ENCODE measurements around the gene CTXN1.

The CTXN1 gene

DNA sequence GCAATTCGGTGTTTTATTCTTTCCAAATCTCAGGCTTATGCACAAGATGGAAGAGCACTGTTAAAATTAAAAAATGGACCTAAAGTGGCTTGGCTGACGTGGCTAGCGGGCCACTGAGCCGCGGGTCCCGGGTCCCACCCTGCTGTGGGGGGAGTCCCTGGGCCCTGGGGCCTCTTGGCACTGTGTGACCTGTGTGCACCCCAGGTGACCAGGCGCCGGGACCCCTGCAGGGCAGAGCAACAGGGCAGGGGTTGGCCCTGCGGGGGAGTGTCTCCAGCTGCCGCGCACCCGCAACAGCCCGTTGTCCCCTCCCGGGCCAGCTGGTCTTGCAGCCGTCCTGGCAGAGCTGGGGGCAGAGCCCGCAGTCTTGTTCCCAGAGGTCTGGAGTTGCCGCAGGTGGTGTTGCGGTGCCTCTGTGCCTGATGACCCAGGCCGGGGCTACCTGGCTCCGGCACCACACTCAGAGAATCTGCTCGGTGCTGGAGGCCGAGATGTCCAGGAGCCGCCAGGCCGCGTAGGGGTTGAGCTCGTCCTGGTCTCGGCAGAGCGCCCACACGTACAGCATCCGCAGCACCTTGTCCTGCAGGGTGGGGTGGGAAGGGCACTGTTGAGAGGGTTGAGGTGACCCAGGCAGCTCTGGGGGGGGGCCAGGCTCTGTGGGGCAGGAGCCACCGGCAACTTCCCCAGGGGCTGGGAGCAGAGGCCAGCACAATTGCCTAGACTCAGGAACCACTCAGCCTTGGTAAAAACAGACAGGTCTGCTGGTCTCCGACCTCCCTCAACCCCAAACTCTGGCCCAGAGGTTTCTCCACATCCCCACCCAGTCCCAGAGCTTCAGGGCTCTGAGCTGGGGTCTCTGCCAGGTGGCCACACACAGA, 1.0 kb upstream of the CTXN1 start:
- DNase-seq = no peak

DNA sequence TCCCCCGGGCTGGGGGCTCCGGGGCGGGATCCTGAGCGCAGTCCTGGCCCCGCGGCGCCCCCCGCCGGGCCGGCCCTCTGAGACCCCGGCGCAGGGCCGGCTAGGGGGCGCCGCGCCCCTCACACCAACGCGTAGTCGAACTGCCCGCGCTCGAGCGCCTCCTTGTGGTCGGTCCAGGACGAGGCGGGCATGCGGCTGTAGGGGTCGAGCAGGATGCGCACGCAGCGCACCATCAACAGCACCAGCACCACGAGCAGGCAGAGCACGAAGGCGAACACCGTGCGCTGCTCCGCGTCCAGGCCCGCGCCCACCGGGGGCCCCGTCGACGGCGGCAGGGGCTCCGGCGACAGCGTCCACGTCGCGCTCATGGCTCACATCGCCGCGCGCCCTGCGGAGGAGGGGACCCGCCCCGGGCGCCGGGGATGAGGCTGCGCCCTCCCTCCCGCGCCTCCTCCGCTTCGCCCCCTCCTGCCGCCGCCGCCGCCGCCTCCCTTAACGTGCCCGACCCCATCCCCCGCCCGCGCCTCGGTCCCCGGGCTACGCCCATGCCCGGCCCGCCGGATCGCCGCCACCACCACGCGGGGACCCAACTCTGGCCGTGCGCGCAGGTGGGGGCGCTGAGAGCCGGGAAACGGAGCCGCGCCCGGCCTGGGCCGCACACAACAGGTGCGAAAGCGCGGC, 624 bp downstream of the CTXN1 start:
- DNase-seq = peak in 26 of 51 donors; percentile 6 to 70 (median 38)

DNA sequence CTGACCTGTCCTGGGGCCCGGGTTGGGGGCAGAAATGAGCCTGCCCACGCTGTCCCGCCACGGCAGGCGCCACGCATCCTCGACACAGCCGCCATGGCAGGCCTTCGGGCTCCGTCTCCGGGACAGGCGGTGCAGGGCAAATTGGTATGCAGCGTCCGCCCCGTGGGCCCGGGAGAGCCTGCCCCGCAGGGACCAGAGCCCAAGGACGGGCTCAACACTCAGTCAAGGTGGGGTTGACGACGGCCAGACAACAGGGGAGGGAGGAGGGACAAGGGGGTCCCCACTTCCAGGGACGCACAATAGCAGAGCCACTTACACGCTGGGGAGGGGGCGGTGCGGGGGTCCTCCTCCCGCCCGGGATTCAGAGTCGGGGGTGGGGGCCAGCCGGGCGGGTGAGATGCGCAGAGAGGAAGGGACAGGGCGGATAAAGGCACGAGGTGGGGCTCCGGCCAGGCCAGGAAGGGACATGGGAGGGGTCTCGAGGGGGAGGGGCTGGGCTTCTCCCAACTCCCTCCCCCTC, 1.2 kb downstream of the CTXN1 start:
- no peak for DNase-seq

DNA sequence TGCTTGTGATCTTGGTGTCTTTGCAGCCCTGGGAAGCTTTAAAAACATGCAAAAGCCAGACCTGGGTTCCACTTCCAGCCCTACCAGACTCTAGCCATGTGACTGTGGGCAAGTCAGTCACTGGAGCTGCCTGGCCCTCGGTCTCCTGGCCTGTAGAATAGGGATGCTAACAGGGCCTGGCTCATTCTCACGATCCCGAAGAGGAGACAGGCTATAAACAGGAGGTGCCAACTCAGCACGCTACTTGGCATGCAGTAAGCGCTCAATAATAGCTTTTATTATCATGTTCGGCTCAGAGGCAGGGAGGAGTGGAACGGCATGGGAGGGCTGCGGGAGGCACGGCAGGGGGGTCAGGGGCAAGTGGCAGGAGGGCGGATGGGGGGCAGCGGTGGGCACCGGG, 1.7 kb downstream of the CTXN1 start:
- DNase-seq = no peak

DNA sequence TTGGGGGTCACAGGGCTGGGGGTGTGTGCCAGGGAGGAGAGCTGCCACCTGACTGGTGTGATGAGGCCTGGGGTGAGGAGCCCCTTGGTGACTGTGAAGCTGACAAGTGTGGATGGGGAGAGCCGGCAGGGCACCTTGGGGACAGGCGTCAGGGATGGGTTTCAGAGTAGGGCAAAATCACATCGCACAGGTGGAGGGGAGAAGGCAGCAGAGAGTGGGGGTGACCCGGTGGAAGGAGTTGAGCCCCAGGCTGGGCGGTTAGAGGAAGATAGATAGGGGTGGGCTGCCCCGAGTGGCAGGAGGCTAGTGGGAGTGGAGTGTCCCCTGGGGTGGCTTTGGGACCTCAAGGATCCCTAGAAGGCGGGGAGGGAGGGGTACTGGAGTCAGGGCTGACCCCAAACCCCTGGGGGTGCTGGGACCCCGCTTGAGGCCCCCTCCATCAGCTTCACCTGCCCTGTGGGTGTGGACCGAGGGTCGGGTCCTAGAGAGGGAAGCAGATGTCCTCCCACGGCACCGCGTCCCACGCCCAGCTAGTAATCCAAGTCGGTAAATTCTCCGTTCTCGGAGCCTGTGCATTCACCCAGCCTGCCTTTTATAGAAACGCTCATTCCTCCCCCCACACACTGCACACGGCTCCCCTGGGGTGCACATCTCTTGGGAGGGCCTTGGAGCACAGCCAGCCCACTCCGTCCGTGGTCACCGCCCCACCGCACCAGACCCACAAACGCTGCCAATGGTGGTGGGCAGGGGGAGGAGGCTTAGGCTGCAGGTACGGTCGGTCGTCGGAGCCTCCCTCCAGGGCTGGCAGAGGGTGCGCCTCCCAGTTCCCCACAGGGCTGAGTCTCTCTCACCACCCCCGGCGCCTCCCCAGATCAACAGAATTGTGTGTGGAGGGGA, 2.4 kb downstream of the CTXN1 start:
- DNase-seq = peak in 3 of 51 donors; percentile 21 to 68 (median 55)

DNA sequence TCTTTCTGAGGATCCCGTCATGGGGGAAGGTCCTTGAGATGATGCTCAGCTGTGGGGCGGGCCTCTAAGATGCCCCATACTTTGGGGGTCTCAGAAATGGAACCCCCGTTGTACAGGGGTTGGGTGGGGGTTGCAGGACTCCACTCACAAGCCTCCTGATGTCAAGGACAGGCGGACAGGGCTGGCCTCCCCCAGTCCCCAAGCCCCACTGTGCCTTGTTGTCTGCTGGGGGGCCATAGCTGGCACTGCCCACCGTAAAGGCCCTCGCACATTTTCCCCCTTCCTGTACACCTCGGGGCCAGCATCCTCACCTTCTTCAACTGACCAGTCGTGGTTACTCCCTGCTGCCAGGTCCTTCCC, 3.1 kb downstream of the CTXN1 start:
- no peak for DNase-seq

DNA sequence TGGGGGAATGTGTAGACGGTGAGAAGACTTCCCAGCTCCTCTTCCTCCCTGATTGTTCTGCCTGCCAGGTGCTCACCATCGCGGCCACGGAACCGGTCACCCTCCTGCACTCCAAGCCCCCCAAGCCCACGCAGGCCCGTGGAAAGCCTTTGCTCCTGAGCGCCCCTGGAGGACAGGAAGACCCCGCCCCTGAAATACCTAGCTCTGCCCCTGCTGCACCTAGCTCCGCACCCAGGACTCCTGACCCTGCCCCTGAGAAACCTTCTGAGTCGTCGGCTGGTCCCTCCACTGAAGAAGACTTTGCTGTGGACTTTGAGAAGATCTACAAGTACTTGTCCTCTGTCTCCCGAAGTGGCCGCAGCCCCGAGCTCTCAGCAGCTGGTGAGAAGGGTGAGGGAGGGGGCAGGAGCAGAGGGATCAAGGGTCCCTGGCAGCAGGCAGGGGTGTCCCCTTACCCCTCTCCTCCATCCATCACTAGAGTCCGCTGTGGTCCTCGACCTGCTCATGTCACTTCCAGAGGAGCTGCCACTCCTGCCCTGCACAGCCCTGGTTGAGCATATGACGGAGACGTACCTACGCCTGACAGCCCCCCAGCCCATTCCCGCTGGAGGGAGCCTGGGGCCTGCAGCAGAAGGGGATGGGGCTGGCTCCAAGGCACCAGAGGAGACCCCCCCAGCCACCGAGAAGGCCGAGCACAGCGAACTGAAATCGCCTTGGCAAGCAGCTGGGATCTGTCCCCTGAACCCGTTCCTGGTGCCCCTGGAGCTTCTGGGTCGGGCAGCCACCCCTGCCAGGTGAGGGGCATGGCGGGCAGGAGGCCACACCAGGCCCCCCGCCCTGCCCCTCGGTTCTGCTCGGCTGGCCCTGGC, 3.7 kb downstream of the CTXN1 start:
- no peak for DNase-seq

DNA sequence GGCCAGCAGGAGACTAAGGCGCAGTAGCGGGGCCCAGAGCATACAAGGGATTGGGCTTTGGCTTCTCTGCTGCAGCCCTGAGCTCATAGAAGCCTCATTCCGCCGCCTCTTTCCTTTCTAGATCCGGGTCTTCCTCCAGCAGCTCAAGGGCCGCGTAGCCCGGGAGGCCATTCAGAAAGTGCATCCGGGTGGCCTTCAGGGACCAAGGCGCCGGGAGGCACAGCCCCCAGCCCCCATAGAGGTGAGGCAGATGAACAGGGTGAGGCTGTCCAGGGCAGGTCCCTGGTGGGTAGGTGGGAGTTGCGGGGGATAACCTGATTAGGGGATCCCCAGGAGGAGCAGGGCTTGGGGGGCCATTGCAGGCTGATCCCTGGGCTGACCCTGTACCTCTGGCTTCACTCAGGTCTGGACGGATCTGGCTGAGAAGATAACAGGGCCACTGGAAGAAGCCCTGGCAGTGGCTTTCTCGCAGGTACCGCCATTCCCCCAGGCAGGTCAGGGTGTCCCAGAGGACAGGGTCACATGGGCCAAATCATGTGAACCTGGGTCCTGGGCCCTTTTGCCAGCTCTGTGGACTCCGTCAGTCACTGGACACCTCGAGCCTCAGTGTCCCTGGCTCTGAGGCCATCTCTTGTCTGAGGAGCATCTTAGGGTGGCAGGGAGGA, 4.5 kb downstream of the CTXN1 start:
- peak in 1 of 51 donors; percentile 43 for DNase-seq

DNA sequence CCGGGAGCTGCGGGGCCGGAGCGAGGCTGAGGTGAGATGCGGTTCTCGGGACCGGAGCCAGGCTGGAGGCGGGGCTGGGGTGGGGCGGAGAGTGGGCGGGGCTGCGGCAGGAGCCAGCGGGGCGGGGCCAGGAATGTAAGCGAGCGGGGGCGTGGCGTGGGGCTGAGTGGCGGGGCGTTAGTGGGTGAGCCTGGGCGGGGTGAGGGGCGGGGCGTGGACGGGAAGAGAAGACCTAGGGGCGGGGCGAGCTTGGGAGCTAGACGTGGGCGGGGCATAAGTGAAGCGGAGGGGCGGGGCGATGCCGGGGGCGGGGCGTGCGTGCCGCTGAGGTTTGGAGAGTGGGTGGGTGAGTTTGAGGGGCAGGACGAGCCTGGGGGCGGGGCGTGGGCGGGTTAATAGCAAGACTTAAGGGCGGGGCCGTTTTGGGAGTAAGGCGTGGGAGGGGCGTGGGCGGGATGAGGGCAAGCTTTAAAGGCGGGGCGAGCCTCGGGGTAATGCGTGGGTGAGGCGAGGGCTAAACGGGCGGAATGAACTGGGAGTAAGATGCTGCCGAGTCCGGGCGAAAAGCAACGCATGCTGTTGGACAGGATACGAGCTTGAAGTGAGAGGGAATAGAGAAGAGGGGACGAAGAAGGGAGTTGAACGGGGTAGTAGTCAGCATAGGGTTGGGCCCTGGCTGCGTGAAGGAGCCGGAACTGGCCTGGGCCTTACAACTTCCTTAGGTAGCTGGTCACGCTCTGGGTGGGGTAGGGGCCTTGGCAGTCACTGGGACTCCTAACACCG, 5.2 kb downstream of the CTXN1 start:
- DNase-seq = peak; percentile 78 to 100 (median 97)

DNA sequence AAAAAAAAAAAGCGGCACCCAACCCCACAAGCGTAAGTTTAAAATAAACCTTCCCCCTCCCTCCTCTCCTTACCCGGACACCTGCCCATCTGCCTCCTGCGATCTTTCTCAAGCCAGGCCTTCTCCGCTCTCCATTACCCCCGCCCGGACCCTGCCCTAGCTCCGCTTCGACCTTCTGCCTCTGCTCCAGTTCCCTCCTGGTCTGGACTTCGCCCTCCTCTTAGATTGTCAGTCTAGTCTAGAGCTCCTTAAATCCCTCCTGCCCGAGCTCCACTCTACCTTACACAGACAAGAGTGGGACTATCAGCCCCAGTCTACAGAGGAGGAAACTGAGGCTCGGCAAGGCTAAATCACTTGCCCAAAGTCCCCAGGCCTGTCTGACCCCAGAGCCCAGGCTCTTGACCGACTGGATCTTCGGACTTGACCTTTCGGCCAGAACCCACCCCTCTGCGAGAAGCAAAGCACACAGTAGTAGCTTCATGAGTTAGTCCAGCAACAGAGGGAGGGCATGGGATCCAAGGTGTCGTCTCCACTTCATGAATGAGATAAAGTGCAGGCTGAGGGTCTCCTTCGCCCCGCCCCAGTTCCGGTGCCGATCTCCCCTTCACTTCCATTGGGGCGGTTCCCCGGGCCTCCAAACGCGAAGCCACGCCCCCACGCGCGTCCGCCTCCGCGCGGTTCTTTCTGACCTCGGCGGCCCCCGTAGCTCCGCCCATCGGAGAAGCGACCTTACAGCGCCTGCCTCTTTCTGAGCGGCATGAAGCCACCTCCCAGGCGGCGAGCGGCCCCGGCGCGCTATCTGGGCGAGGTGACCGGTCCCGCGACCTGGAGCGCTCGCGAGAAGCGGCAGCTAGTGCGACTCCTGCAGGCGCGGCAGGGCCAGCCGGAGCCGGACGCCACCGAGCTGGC, 6.1 kb downstream of the CTXN1 start, which contains the start of gene SNAPC2:
TSS of gene SNAPC2 (plus strand) at position 729 of the 909 bp plus-strand sequence. CDS start at position 758, 29 bp downstream.
- DNase-seq = peak; percentile 69 to 97 (median 90)

DNA sequence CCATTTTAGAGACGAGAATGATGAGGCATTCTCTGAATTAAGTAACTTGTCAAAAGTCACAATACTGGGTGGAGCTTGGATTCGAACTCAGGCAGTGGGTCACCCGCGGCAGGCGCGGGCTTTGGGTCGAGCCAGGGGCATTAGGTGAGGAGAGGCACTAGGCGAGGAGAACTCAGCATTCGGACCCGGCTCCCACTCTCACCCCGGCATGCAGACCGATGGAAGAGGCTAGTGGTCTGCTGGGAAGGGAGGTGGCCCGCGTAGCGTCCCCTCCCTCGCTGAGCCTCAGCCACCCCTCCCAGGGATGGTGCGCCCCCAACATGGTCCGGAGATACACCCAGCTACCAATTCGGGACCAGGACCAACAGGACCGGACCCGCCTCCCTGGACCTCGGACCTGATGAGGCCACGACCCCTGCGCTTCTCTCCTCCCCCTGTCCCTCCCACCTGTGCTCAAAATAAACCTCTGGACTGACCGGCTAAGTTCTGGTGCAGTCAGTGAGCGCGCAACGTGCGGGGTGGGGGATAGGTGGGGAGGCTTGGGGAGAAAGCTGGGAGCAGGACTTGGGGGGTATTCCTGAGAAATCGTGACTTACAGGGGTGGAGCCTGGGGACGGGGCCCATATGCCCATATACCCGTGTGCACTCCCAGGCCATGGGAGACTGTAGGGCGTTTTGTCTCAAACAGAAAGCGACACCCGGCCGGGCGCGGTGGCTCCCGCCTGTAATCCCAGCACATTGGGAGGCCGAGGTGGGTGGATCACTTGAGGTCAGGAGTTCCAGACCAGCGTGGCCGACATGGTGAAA, 7.1 kb downstream of the CTXN1 start:
- DNase-seq = no peak

DNA sequence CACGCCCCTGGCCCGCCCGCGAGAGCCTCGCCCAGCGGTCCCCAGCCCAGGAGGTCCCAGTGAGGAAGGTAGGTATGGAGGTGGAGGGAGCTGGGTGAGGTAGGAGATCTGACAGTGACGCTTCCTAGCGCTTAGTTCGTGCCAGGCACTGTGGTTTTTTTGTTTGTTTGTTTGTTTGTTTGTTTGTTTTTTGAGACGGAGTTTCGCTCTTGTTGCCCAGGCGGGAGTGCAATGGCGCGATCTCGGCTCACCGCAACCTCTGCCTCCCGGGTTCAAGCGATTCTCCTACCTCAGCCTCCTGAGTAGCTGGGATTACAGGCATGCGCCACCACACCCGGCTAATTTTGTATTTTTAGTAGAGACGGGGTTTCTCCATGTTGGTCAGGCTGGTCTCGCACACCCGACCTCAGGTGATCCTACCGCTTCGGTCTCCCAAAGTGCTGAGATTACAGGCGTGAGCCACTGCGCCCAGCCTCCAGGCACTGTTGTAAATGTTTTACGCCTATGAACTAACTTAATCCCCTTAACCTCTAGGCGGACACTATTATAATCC, 7.8 kb downstream of the CTXN1 start:
- peak in 1 of 51 donors; percentile 18 for DNase-seq

DNA sequence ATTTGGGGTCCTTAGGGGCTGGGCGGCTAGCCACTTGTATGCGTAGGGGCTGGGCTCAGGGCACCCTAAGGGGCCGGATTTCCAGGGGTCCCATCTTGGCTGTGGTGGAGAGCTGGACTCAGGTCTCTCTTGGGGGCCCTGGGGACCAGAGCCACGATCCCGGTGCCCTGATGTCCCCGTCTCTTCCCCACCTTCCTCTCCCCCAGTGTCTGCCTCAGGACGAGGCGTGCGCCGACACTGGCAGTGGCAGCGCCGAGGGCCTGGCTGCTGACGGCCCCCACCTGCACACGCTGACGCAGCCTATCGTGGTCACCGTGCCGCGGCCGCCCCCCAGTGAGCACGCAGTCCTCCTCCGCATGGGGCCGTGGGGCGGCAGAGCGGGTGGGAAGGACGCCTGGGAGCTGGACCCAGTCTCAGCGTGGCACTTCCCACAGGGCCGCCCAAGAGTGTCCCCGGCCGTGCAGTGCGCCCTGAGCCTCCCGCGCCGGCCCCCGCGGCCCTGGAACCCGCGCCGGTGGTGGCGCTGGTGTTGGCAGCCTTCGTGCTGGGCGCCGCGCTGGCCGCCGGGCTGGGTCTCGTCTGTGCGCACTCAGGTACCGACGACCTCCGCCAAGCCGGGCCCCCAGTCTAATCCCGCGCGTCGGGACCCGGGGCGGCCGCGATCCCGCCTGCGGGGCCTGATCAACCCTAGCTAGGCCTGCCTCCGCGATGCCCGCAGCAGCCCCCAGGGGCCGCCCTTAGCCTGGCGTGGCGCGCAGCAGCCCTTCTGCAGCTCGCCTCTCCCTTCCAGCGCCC, 8.5 kb downstream of the CTXN1 start:
- peak in 13 of 51 donors; percentile 12 to 56 (median 38) for DNase-seq

DNA sequence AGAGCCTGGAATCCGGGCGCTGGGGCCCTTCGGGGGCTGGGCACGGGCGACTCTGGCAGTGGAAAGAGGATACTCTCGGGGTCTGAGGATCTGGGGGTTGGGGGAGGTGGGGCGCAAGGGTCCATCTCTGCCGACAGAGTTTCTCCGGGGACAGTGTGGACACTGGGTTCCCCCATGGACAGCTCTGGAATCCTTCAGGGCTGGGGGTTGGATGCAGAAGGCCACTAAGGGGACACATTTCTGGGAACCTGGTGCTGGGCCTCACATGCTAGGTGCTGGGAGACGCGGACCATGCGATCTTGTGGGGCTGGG, 9.0 kb downstream of the CTXN1 start:
- no peak for DNase-seq

DNA sequence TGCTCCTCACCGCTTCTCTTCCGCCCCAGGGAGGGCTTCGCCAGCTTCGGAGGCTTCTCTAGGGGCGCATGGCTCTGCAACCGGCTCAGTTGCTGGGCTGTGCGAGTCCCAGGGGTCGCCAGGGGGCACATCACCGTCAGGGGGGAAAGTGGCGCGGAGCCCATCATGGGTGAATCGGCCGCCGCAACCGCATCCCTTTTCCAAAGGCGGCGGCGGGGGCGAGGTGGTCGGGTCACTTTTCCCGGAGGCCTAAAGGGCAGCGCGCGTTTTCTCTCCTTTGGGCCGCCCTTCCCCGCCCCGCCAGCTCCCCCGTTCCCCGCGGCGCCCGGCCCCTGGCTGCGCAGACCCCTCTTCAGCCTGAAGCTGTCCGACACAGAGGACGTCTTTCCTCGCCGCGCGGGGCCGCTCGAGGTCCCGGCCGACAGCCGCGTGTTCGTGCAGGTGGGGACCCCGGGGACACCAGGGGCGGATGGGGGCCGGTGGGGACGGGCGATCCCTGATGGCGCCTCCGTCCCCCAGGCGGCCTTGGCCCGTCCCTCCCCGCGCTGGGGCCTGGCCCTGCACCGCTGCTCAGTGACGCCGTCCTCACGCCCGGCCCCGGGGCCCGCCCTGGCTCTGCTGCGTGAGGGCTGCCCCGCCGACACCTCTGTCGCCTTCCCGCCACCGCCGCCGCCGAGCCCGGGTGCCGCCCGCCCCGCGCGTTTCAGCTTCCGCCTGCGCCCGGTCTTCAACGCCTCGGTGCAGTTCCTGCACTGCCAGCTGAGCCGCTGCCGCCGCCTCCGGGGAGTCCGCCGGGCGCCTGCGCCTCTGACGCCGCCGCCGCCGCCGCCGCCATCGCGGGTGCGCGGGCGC, 9.6 kb downstream of the CTXN1 start:
- DNase-seq = peak in 3 of 51 donors; percentile 23 to 42 (median 30)
